K562 (cell line): ENCODE data around the gene MRGPRE.
A peak's percentile ranks its signal among the peaks of the same experiment; 100 is the strongest.
"Not testable (repeated sequence)": the region's sequence is repeated elsewhere in the genome, so short reads cannot be mapped to it uniquely, and the experiment has no call there.

Source experiments
- BCOR ChIP-seq: fragments of 450-650 bp; IDR thresholded peaks from 2 replicates; pipeline ENCODE4 v1.6.1; 2016
- BRF2 ChIP-seq: IDR thresholded peaks from 3 replicates; pipeline ENCODE4 v1.6.1; 2011; ENCODE audit warnings: borderline replicate concordance, mild to moderate bottlenecking; ENCODE audit not compliant: insufficient read length, insufficient read depth
- CTBP1 ChIP-seq: fragments of 450-650 bp; IDR thresholded peaks from 2 replicates; pipeline ENCODE4 v1.6.1; 2016; ENCODE audit warnings: borderline replicate concordance
- IRF1 ChIP-seq: sonication (generic); formaldehyde crosslinking; IDR thresholded peaks from 2 replicates; pipeline ENCODE4 v1.8.0; 2022; ENCODE audit warnings: missing genetic modification reagents, mild to moderate bottlenecking, borderline replicate concordance
- MLX ChIP-seq, 2 experiments: fragments of 450-650 bp in 1 of 2; sonication (generic) in 1 of 2; formaldehyde crosslinking; conservative IDR thresholded peaks; 2 replicates each; pipeline versions ENCODE4 v1.4.0 to v1.8.1; 2020 to 2022; ENCODE audit warnings: mild to moderate bottlenecking in 1 of 2, missing genetic modification reagents in 1 of 2
- TAF1 ChIP-seq: IDR thresholded peaks from 2 replicates; pipeline ENCODE4 v1.6.1; 2011; ENCODE audit warnings: mild to moderate bottlenecking, low read length, moderate library complexity; ENCODE audit not compliant: insufficient read depth, control insufficient read depth, severe bottlenecking; ENCODE audit errors: extremely low read depth
- ZNF274 ChIP-seq: IDR thresholded peaks from 2 replicates; pipeline ENCODE4 v1.6.1; 2011; ENCODE audit warnings: low read depth, mild to moderate bottlenecking, low read length, moderate library complexity, borderline replicate concordance
- ZNF785 ChIP-seq: fragments of 250-450 bp; sonication (Bioruptor Pico); IDR thresholded peaks from 2 replicates; pipeline ENCODE4 v1.4.0; 2020; ENCODE audit warnings: mild to moderate bottlenecking

- not testable (repeated sequence) for TF ChIP-seq BCOR; ZNF785 (CRISPR knock-in tag); ZNF274; IRF1 (CRISPR knock-in tag); TAF1; MLX (CRISPR knock-in tag; conservative IDR thresholded peaks at IDR 0.05); BRF2
- peak; percentile 61; the same call in 1 of the 2 replicates for TF ChIP-seq CTBP1
These were observed 25.3 kb upstream of the MRGPRE start for GRCh38 chr11:3257509-3257908.
